H1 (cell line): ENCODE measurements around the gene MYBPHL. TPM values are rescaled to one million over a fixed set of nuclear protein-coding genes. Genes with fewer than 3 reads are reported as not detected.

Source experiments
- CBX5 ChIP-seq: fragments of 300-800, 300-1000 bp; sonication (generic); IDR thresholded peaks from 2 replicates; pipeline ENCODE4 v1.7.1; 2016; ENCODE audit warnings: antibody characterized with exemption, low read length, low read depth
- CHD2 ChIP-seq: IDR thresholded peaks from 2 replicates; pipeline ENCODE4 v1.6.1; 2012; ENCODE audit warnings: low read length, improper control_type of control experiment
- CHD7 ChIP-seq: fragments of 300-600 bp; sonication (generic); IDR thresholded peaks from 2 replicates; pipeline ENCODE4 v1.7.1; 2012; ENCODE audit warnings: low read length, moderate library complexity, mild to moderate bottlenecking, inconsistent platforms; ENCODE audit not compliant: insufficient replicate concordance
- EZH2 ChIP-seq: fragments of 200-600 bp; sonication (generic); IDR thresholded peaks from 2 replicates; pipeline ENCODE4 v1.7.1; 2012; ENCODE audit warnings: low read depth, mild to moderate bottlenecking, moderate library complexity, low read length, inconsistent platforms; ENCODE audit not compliant: severe bottlenecking
- FOSL1 ChIP-seq: IDR thresholded peaks from 2 replicates; pipeline ENCODE4 v1.6.1; 2011; ENCODE audit warnings: mild to moderate bottlenecking, low read depth, low read length, moderate library complexity; ENCODE audit not compliant: insufficient read depth
- GABPA ChIP-seq: IDR thresholded peaks from 2 replicates; pipeline ENCODE4 v1.6.1; 2011; ENCODE audit warnings: mild to moderate bottlenecking, low read length, moderate library complexity, borderline replicate concordance; ENCODE audit not compliant: insufficient read depth
- GTF2F1 ChIP-seq: IDR thresholded peaks from 2 replicates; pipeline ENCODE4 v1.6.1; 2012; ENCODE audit warnings: low read depth, low read length, improper control_type of control experiment, borderline replicate concordance
- RAD21 ChIP-seq, 2 experiments: IDR thresholded peaks in 1 of 2; conservative IDR thresholded peaks in 1 of 2; 2 replicates each; pipeline ENCODE4 v1.6.1; 2011; ENCODE audit warnings: low read depth in 2 of 2, low read length in 2 of 2, improper control_type of control experiment in 1 of 2, inconsistent platforms in 1 of 2, mild to moderate bottlenecking in 1 of 2, moderate library complexity in 1 of 2
- SIRT6 ChIP-seq: IDR thresholded peaks from one replicate; pipeline ENCODE4 v1.7.1; 2012; ENCODE audit warnings: low read length, inconsistent platforms
- TAF1 ChIP-seq: IDR thresholded peaks from 2 replicates; pipeline ENCODE4 v1.6.1; 2011; ENCODE audit warnings: mild to moderate bottlenecking, low read depth, low read length
- polyA plus RNA-seq, 7 experiments: library from polyadenylated mRNA; depleted of rRNA in 3 of 7; stranded (reverse) in 5 of 7; unstranded in 2 of 7; fragments of >200 nt in 5 of 7; fragments of 200-250 nt in 2 of 7; gene quantifications; 1 replicate in 5 of 7; 2 replicates in 1 of 7; 4 replicates in 1 of 7; pipeline versions ENCODE4 v1.2.1 to v1.2.3, GENCODE V29; 2011 to 2013; ENCODE audit warnings: missing spikeins in 2 of 7, mixed read lengths in 2 of 7
- total RNA-seq: library from RNA; stranded (reverse); fragmentation: NEBNext Ultra II Directional; extraction: Animal tissue kit (Norgen Biotek cat#: 25700); gene quantifications from 2 replicates; pipeline ENCODE4 v1.2.1, GENCODE V29; 2021

Gene MYBPHL
- total and polyA plus RNA-seq, 2 of the 8 experiments (the other 6 are each of a cell fraction or from before 2014, with no cell fraction given) = 0.24 to 0.30 TPM

- TF ChIP-seq TAF1 (no peak), RAD21 (IDR thresholded peaks at IDR 0.05 in 1 of 2, conservative IDR thresholded peaks at IDR 0.05 in 1 of 2; ENCODE audit: low read depth in 2 of 2, low read length in 2 of 2) (peak; percentile 90 to 93), FOSL1 (no peak), SIRT6 (no peak), GTF2F1 (peak; percentile 76; the same call in 1 of the 2 replicates), CBX5 (no peak), CHD2 (no peak), GABPA (no peak), EZH2 (no peak), CHD7 (no peak)
Measured at GRCh38 chr1:109263597-109264378, 43.0 kb downstream of the MYBPHL start (continued).
